Measurements from ENCODE around the gene SERPINB1. TPM values are rescaled to one million over a fixed set of nuclear protein-coding genes. Genes with fewer than 3 reads are reported as not detected.

The SERPINB1 gene
- total RNA-seq, 2 donors from 2014 or later: 41.0 to 62.3 TPM

DNA sequence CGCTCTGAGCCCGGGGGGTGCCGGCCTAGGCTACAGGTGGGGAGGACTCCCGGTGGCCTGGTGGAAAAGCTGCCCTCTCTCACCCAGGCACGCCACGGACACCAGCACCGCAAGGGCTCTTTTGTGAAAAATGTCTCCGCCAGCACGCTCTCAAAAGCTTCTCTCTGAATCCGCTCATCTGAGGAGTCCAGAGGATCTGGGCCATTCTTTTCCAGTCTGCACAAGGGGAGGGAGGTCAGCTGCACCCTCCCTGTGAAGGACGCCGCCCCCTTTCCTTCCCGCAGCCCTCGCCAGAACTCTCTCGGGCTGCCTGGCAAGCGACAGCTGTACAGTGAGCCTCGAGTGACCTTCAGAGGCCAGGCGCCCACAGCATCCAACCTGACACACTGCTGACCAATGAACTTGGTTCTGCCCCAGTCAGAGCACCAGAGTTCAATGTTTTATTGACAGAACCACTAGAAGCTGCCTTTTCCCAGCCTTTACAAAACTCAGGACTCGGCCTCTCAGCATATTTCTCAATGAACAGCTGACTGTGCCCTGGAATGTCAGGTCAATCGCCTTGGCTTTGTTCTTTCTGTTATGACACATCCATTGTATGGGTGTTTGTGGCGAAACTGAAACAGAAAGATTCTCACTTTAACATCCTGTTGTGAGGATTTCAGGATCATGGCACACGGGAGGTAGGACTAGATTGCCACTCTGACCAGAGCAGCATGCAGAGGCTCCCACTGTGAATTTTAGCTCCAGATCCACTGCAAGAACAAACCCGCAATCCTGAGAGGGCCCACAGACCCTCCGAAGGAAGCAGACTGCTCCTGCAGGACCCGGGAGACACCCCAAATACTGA is 34.8 kb upstream of the SERPINB1 start:
- H3K27ac ChIP-seq: peak overlapping the region; percentile 45 to 54
- H3K27me3 ChIP-seq (replicated peaks; ENCODE audit: insufficient read depth): no peaks in the 10 kb centered on the region
- H3K4me3 ChIP-seq: peak overlapping the region; percentile 79
- no peak for DNase-seq (ENCODE audit: low spot score)
- H3K4me1 ChIP-seq (ENCODE audit: control insufficient read depth in 1 of 2, low read depth in 2 of 2): peaks cover 7 to 16% of the 10 kb centered on the region in 2 donors
- TF ChIP-seq, protein P1, sequence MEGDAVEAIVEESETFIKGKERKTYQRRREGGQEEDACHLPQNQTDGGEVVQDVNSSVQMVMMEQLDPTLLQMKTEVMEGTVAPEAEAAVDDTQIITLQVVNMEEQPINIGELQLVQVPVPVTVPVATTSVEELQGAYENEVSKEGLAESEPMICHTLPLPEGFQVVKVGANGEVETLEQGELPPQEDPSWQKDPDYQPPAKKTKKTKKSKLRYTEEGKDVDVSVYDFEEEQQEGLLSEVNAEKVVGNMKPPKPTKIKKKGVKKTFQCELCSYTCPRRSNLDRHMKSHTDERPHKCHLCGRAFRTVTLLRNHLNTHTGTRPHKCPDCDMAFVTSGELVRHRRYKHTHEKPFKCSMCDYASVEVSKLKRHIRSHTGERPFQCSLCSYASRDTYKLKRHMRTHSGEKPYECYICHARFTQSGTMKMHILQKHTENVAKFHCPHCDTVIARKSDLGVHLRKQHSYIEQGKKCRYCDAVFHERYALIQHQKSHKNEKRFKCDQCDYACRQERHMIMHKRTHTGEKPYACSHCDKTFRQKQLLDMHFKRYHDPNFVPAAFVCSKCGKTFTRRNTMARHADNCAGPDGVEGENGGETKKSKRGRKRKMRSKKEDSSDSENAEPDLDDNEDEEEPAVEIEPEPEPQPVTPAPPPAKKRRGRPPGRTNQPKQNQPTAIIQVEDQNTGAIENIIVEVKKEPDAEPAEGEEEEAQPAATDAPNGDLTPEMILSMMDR (IDR thresholded peaks at IDR 0.05): no peak
- ATAC-seq (ENCODE audit: insufficient number of reproducible peaks, low FRiP score, low read depth): peak; percentile 59
- H3K36me3 ChIP-seq: no peaks in the 10 kb centered on the region
- H3K9me3 ChIP-seq: no peaks in the 10 kb centered on the region

GRCh38 chr6:2875359-2876191 is 33.9 kb upstream of the SERPINB1 start:
- peak overlapping the region; percentile 79 for H3K4me3 ChIP-seq
- TF ChIP-seq, protein P1 (IDR thresholded peaks at IDR 0.05): peak; percentile 34
- H3K9me3 ChIP-seq: no peaks in the 10 kb centered on the region
- peaks cover 7 to 16% of the 10 kb centered on the region in 2 donors for H3K4me1 ChIP-seq (ENCODE audit: control insufficient read depth in 1 of 2, low read depth in 2 of 2)
- ATAC-seq (ENCODE audit: insufficient number of reproducible peaks, low FRiP score, low read depth) (peak; percentile 22), DNase-seq (ENCODE audit: low spot score) (no peak)
- H3K27me3 ChIP-seq (replicated peaks; ENCODE audit: insufficient read depth): no peaks in the 10 kb centered on the region
- peak overlapping the region in 1 of 2 donors; percentile 5 for H3K27ac ChIP-seq
- no peaks in the 10 kb centered on the region for H3K36me3 ChIP-seq

- Histone ChIP-seq H3K27me3 (replicated peaks; ENCODE audit: insufficient read depth) (no peaks in the 10 kb centered on the region), H3K9me3 (no peaks in the 10 kb centered on the region), H3K4me3 (no peak overlapping the region), H3K27ac (no peak overlapping the region), H3K4me1 (ENCODE audit: control insufficient read depth in 1 of 2, low read depth in 2 of 2) (peaks cover 7 to 16% of the 10 kb centered on the region in 2 donors), H3K36me3 (no peaks in the 10 kb centered on the region)
- TF ChIP-seq, protein P1 (IDR thresholded peaks at IDR 0.05): no peak
- ATAC-seq (ENCODE audit: insufficient number of reproducible peaks, low FRiP score, low read depth) (no peak), DNase-seq (ENCODE audit: low spot score) (no peak)
These were observed 32.0 kb upstream of the SERPINB1 start for GRCh38 chr6:2873643-2874042.

DNA sequence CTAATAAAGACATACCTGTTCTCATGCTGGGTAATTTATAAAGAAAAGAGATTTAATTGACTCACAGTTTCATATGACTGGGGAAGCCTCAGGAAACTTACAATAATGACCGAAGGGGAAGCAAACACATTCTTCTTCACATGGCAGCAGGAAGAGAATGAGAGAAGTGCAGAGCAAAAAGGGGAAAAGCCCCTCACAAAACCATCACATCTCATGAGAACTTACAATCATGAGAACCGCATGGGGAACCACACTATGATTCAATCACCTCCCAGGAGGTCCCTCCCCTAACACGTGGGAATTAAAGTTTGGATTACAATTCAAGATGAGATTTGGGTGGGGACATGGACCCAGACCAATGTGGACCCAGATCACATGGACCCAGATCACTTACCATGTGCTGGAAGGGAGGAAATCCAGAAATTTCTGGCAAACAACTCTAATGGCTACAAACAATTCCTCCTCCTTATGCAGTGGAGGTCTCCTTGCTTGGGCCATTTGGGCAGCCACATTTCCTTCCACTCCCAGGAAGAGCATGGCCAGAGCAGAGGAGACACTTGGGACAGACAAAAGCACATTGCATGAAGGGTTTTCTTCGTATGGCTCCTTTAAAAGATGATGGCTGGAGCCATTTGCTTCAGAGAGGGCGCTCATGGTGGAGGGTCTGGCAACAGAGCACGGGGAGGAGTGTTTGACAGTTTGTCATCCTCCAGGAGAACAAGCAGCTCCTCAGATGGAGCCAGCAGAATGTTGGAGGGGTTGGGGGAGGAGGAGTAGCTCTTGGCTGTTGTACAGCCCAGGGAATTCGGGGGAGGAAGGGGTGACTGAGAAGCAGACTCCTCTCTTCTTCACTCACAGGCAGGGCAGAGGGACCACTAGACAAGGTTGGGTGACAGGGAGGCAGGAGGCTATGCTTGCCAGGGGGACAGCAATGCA is 31.0 kb upstream of the SERPINB1 start:
- Histone ChIP-seq H3K36me3 (no peaks in the 10 kb centered on the region), H3K4me3 (no peak overlapping the region), H3K4me1 (ENCODE audit: control insufficient read depth in 1 of 2, low read depth in 2 of 2) (peaks cover 7 to 16% of the 10 kb centered on the region in 2 donors), H3K27ac (no peak overlapping the region), H3K27me3 (replicated peaks; ENCODE audit: insufficient read depth) (no peaks in the 10 kb centered on the region), H3K9me3 (no peaks in the 10 kb centered on the region)
- TF ChIP-seq, protein P1 (IDR thresholded peaks at IDR 0.05): no peak
- DNase-seq (ENCODE audit: low spot score): no peak
- no peak for ATAC-seq (ENCODE audit: insufficient number of reproducible peaks, low FRiP score, low read depth)
